Rectal smooth muscle tissue (tissue), 1 donor: ENCODE data around the gene MRPL54.

Experiments used
- H3K27ac ChIP-seq: one replicate; pipeline ENCODE4 v1.7.0; 2013; ENCODE audit warnings: low read depth, low read length, inconsistent platforms
- H3K27me3 ChIP-seq: one replicate; pipeline ENCODE4 v1.7.0; 2013; ENCODE audit warnings: low read length; ENCODE audit not compliant: control insufficient read depth, insufficient read depth
- H3K36me3 ChIP-seq: one replicate; pipeline ENCODE4 v1.7.0; 2013; ENCODE audit warnings: low read length; ENCODE audit not compliant: control insufficient read depth, insufficient read depth
- H3K4me1 ChIP-seq: one replicate; pipeline ENCODE4 v1.7.0; 2013; ENCODE audit warnings: low read length; ENCODE audit not compliant: control insufficient read depth, insufficient read depth
- H3K4me3 ChIP-seq: one replicate; pipeline ENCODE4 v1.7.0; 2013; ENCODE audit warnings: low read length
- H3K9ac ChIP-seq: one replicate; pipeline ENCODE4 v1.7.0; 2013; ENCODE audit warnings: low read length

MRPL54 gene

GRCh38 chr19:3803114-3803888 lies 40.8 kb downstream of the MRPL54 start:
- Histone ChIP-seq H3K4me1 (no peaks in the 10 kb centered on the region), H3K27ac (no peak overlapping the region), H3K9ac (no peak overlapping the region), H3K36me3 (no peaks in the 10 kb centered on the region), H3K4me3 (no peak overlapping the region), H3K27me3 (peaks cover 9% of the 10 kb centered on the region)

- Histone ChIP-seq H3K27ac (no peak overlapping the region), H3K4me3 (no peak overlapping the region), H3K4me1 (no peaks in the 10 kb centered on the region), H3K27me3 (peaks cover 9% of the 10 kb centered on the region), H3K36me3 (no peaks in the 10 kb centered on the region), H3K9ac (no peak overlapping the region)
Measured at GRCh38 chr19:3803986-3804385, 41.5 kb downstream of the MRPL54 start.

GRCh38 chr19:3804429-3804828 lies 41.9 kb downstream of the MRPL54 start:
- Histone ChIP-seq H3K36me3 (no peaks in the 10 kb centered on the region), H3K27ac (no peak overlapping the region), H3K27me3 (peaks cover 9% of the 10 kb centered on the region), H3K4me3 (no peak overlapping the region), H3K9ac (no peak overlapping the region), H3K4me1 (no peaks in the 10 kb centered on the region)

GRCh38 chr19:3805859-3806258 lies 43.4 kb downstream of the MRPL54 start:
- no peaks in the 10 kb centered on the region for H3K36me3 ChIP-seq
- H3K4me3 ChIP-seq = no peak overlapping the region
- no peak overlapping the region for H3K27ac ChIP-seq
- peaks cover 9% of the 10 kb centered on the region for H3K27me3 ChIP-seq
- no peaks in the 10 kb centered on the region for H3K4me1 ChIP-seq
- H3K9ac ChIP-seq = no peak overlapping the region

- H3K4me3 ChIP-seq = no peak overlapping the region
- H3K4me1 ChIP-seq = no peaks in the 10 kb centered on the region
- peaks cover 3% of the 10 kb centered on the region for H3K27me3 ChIP-seq
- no peaks in the 10 kb centered on the region for H3K36me3 ChIP-seq
- no peak overlapping the region for H3K27ac ChIP-seq
- no peak overlapping the region for H3K9ac ChIP-seq
Measured at GRCh38 chr19:3807131-3807480, 44.6 kb downstream of the MRPL54 start.

GRCh38 chr19:3807574-3808354 lies 45.3 kb downstream of the MRPL54 start:
- Histone ChIP-seq H3K4me3 (no peak overlapping the region), H3K27ac (no peak overlapping the region), H3K36me3 (no peaks in the 10 kb centered on the region), H3K9ac (no peak overlapping the region), H3K4me1 (no peaks in the 10 kb centered on the region), H3K27me3 (peaks cover 3% of the 10 kb centered on the region)

- no peaks in the 10 kb centered on the region for H3K36me3 ChIP-seq
- H3K27ac ChIP-seq = no peak overlapping the region
- no peaks in the 10 kb centered on the region for H3K27me3 ChIP-seq
- H3K9ac ChIP-seq = no peak overlapping the region
- no peaks in the 10 kb centered on the region for H3K4me1 ChIP-seq
- no peak overlapping the region for H3K4me3 ChIP-seq
Measured at GRCh38 chr19:3808420-3809143, 46.1 kb downstream of the MRPL54 start.

GRCh38 chr19:3809881-3810707 lies 47.6 kb downstream of the MRPL54 start:
- Histone ChIP-seq H3K27ac (no peak overlapping the region), H3K4me1 (no peaks in the 10 kb centered on the region), H3K27me3 (no peaks in the 10 kb centered on the region)

GRCh38 chr19:3810708-3811355 lies 48.4 kb downstream of the MRPL54 start:
- Histone ChIP-seq H3K27me3 (no peaks in the 10 kb centered on the region), H3K36me3 (no peaks in the 10 kb centered on the region), H3K4me3 (no peak overlapping the region), H3K9ac (no peak overlapping the region), H3K4me1 (no peaks in the 10 kb centered on the region), H3K27ac (no peak overlapping the region)

More at GRCh38 chr19:3809881-3810707, 47.6 kb downstream of the MRPL54 start:
- no peak overlapping the region for H3K4me3 ChIP-seq
- no peak overlapping the region for H3K9ac ChIP-seq
- no peaks in the 10 kb centered on the region for H3K36me3 ChIP-seq

- Histone ChIP-seq H3K4me1 (no peaks in the 10 kb centered on the region), H3K36me3 (no peaks in the 10 kb centered on the region), H3K27me3 (no peaks in the 10 kb centered on the region), H3K9ac (no peak overlapping the region), H3K4me3 (no peak overlapping the region), H3K27ac (no peak overlapping the region)
Measured at GRCh38 chr19:3813473-3814392, 51.3 kb downstream of the MRPL54 start.

- Histone ChIP-seq H3K4me1 (no peaks in the 10 kb centered on the region), H3K36me3 (no peaks in the 10 kb centered on the region), H3K27ac (no peak overlapping the region), H3K27me3 (no peaks in the 10 kb centered on the region), H3K4me3 (no peak overlapping the region), H3K9ac (no peak overlapping the region)
Measured at GRCh38 chr19:3814648-3815047, 52.2 kb downstream of the MRPL54 start.
